ENCODE results near the gene PIM3.

GRCh38 chr22:49995361-49996118, 35.0 kb downstream of the PIM3 start:
- TF ChIP-seq POLR2AphosphoS5 (IDR thresholded peaks at IDR 0.05; ENCODE audit: low read depth, low read length): no peak
- TF ChIP-seq EGR1 (IDR thresholded peaks at IDR 0.05; ENCODE audit: borderline replicate concordance, low read depth, low read length): no peak
- no peak for TF ChIP-seq SUZ12 (IDR thresholded peaks at IDR 0.05; ENCODE audit: low read length)
- TF ChIP-seq CTCF (IDR thresholded peaks at IDR 0.05; ENCODE audit: control extremely low read depth in 1 of 3, insufficient read depth in 1 of 3, low read depth in 1 of 3, low read length in 3 of 3): no peak
- no peak for TF ChIP-seq EZH2 (IDR thresholded peaks at IDR 0.05; ENCODE audit: low read depth, low read length, severe bottlenecking)
- no peak for TF ChIP-seq CBX5 (IDR thresholded peaks at IDR 0.05; ENCODE audit: low read depth, low read length)
- no peak for TF ChIP-seq NANOG (IDR thresholded peaks at IDR 0.05; ENCODE audit: insufficient read depth, low read depth, low read length, poor library complexity, severe bottlenecking)
- TF ChIP-seq JUN (IDR thresholded peaks at IDR 0.05; ENCODE audit: low read depth, low read length): no peak

Data from H1 (cell line).